ENCODE data around the gene ZC3H13. TPM values are rescaled to one million over a fixed set of nuclear protein-coding genes. Genes with fewer than 3 reads are reported as not detected.

Gene ZC3H13
- total and polyA plus RNA-seq, 10 of the 15 experiments (the other 5 are each of a cell fraction or from before 2014, with no cell fraction given): 10.0 to 55.9 (median 25.4) TPM

DNA sequence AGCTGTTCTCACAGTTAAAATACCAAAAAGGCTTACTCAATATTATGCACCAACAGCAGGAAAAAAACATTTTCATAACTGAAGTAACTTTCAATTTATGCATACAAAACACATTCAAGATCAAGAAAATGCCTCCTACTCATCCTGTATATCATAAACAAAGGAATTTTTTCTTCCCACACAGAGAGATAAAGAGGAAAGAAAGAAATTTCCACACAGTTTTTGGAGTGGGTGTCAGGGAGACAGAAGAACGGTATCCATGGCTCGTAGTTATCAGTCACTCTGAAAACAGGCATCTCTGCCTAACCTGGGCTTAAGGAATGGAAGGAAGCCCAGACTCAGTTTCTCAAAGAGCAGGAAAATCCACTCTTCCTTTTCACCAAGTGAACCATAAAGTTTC is 108.6 kb downstream of the ZC3H13 start (continued):
- TF ChIP-seq, protein P1, sequence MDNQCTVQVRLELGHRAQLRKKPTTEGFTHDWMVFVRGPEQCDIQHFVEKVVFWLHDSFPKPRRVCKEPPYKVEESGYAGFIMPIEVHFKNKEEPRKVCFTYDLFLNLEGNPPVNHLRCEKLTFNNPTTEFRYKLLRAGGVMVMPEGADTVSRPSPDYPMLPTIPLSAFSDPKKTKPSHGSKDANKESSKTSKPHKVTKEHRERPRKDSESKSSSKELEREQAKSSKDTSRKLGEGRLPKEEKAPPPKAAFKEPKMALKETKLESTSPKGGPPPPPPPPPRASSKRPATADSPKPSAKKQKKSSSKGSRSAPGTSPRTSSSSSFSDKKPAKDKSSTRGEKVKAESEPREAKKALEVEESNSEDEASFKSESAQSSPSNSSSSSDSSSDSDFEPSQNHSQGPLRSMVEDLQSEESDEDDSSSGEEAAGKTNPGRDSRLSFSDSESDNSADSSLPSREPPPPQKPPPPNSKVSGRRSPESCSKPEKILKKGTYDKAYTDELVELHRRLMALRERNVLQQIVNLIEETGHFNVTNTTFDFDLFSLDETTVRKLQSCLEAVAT (IDR thresholded peaks at IDR 0.05): no peak

DNA sequence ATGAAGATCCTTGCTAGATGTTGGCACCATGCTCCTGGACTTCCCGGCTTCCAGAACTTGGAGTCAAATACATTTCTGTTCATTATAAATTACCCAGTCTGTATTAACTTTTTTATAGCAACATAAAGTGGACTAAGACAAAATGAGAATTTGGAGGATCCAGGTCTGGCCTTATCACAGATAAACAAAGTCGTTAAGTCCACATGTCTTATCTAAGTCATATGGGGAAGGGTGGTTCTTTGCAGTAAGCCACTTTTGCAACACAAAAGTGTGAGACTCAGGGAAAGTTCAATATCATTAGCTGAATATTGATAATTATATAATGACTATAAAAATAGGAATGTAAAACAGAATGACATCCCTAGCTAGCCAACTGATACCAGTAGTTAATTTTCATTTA is 109.4 kb downstream of the ZC3H13 start:
- SMC1A ChIA-PET (ENCODE audit: uncharacterized antibody, unreplicated experiment): interaction anchor here (1.3 kb wide), 1 partner anchor 16 kb away, joined by 3 read pairs; no protein-coding TSS in a partner anchor
- CTCF ChIA-PET: no interaction called here
- Histone ChIP-seq H3K27me3 (replicated peaks in 1 of 2; ENCODE audit: control insufficient read depth in 2 of 2, insufficient read depth in 2 of 2, low read length in 1 of 2) (no peaks in the 10 kb centered on the region), H3K9ac (ENCODE audit: control insufficient read depth, insufficient read depth, low read length) (no peak overlapping the region), H3K4me2 (ENCODE audit: control insufficient read depth, insufficient read depth) (no peak overlapping the region), H3K9me3 (replicated peaks; ENCODE audit: control insufficient read depth, insufficient read depth, low read length) (no peaks in the 10 kb centered on the region), H3K4me3 (no peak overlapping the region), H3K4me1 (ENCODE audit: control insufficient read depth, insufficient read depth, low read length) (no peaks in the 10 kb centered on the region), H4K20me1 (ENCODE audit: control insufficient read depth, insufficient read depth) (no peaks in the 10 kb centered on the region), H3K36me3 (ENCODE audit: control insufficient read depth in 2 of 2, insufficient read depth in 2 of 2, low read length in 1 of 2) (no peaks in the 10 kb centered on the region), H3K79me2 (ENCODE audit: control insufficient read depth, insufficient read depth, low read length) (no peaks in the 10 kb centered on the region), H3K27ac (ENCODE audit: control insufficient read depth, insufficient read depth) (no peak overlapping the region), H2AFZ (ENCODE audit: control insufficient read depth, low read depth, low read length) (no peak overlapping the region)
- RAD21 ChIA-PET (ENCODE audit: unreplicated experiment): no interaction called here
- POLR2A ChIA-PET: no interaction called here
- no peak for DNase-seq (ENCODE audit: low read depth, low spot score)
- intact Hi-C loops (cut with micrococcal nuclease; ENCODE audit: unreplicated experiment): no loop called here
- no peak for ATAC-seq
- no TSS peak for BruUV-seq (replicated peaks)
- in situ Hi-C loops (cut with MboI): no loop called here
- no peak for TF ChIP-seq ZNF24 (IDR thresholded peaks at IDR 0.05)
- no peak for TF ChIP-seq CBX5 (IDR thresholded peaks at IDR 0.05; ENCODE audit: low read depth)
- TF ChIP-seq, protein P2, sequence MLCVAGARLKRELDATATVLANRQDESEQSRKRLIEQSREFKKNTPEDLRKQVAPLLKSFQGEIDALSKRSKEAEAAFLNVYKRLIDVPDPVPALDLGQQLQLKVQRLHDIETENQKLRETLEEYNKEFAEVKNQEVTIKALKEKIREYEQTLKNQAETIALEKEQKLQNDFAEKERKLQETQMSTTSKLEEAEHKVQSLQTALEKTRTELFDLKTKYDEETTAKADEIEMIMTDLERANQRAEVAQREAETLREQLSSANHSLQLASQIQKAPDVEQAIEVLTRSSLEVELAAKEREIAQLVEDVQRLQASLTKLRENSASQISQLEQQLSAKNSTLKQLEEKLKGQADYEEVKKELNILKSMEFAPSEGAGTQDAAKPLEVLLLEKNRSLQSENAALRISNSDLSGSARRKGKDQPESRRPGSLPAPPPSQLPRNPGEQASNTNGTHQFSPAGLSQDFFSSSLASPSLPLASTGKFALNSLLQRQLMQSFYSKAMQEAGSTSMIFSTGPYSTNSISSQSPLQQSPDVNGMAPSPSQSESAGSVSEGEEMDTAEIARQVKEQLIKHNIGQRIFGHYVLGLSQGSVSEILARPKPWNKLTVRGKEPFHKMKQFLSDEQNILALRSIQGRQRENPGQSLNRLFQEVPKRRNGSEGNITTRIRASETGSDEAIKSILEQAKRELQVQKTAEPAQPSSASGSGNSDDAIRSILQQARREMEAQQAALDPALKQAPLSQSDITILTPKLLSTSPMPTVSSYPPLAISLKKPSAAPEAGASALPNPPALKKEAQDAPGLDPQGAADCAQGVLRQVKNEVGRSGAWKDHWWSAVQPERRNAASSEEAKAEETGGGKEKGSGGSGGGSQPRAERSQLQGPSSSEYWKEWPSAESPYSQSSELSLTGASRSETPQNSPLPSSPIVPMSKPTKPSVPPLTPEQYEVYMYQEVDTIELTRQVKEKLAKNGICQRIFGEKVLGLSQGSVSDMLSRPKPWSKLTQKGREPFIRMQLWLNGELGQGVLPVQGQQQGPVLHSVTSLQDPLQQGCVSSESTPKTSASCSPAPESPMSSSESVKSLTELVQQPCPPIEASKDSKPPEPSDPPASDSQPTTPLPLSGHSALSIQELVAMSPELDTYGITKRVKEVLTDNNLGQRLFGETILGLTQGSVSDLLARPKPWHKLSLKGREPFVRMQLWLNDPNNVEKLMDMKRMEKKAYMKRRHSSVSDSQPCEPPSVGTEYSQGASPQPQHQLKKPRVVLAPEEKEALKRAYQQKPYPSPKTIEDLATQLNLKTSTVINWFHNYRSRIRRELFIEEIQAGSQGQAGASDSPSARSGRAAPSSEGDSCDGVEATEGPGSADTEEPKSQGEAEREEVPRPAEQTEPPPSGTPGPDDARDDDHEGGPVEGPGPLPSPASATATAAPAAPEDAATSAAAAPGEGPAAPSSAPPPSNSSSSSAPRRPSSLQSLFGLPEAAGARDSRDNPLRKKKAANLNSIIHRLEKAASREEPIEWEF (IDR thresholded peaks at IDR 0.05; ENCODE audit: insufficient replicate concordance, low read depth, low read length): no peak
- no peak for TF ChIP-seq ZBED1 (IDR thresholded peaks at IDR 0.05; ENCODE audit: borderline replicate concordance)
- 49% methylated on average over 2 of the region's 2 CpGs for WGBS (ENCODE audit: insufficient coverage, insufficient replicate concordance, low lambda C conversion rate, missing lambda C conversion rate)
- FAIRE-seq: no peak
